Suprapubic skin (tissue), 3 donors: ENCODE data around the gene ARHGEF33.

Experiments
- CTCF ChIP-seq, 2 donors: fragments of 200-600 bp in 1 of 2; fragments of 450-650 bp in 1 of 2; sonication (generic) in 1 of 2; IDR thresholded peaks; one replicate each; pipeline ENCODE4 v1.5.1; 2016 to 2019; ENCODE audit warnings: antibody characterized with exemption in 2 of 2, mild to moderate bottlenecking in 1 of 2, moderate library complexity in 1 of 2
- POLR2AphosphoS5 ChIP-seq, 3 donors: sonication (generic); formaldehyde crosslinking; IDR thresholded peaks; one replicate each; pipeline ENCODE4 v1.6.1; 2017; ENCODE audit warnings: antibody characterized with exemption in 3 of 3

GRCh38 chr2:38875227-38875575 is 14.5 kb upstream of the ARHGEF33 start:
- TF ChIP-seq POLR2AphosphoS5 (IDR thresholded peaks at IDR 0.05) (no peak), CTCF (IDR thresholded peaks at IDR 0.05) (no peak)
